Right lobe of liver (tissue), 6 donors: ENCODE measurements around the gene OR12D2. TPM values are rescaled to one million over a fixed set of nuclear protein-coding genes. Genes with fewer than 3 reads are reported as not detected.
"Not testable (repeated sequence)": the region's sequence is repeated elsewhere in the genome, so short reads cannot be mapped to it uniquely, and the experiment has no call there.

Experiments
- ATAC-seq, 4 donors: fragments of 200-7000 bp; cut with Tn5 transposase; one replicate each; pipeline ENCODE4 v1.9.1; 2020; ENCODE audit warnings: mild to moderate bottlenecking in 4 of 4, moderate library complexity in 4 of 4
- DNase-seq, 3 donors: peaks; one replicate each; pipeline ENCODE4 v3.0.0-alpha.2; 2020
- H3K27ac ChIP-seq, 3 donors: fragments of 200-600 bp; one replicate each; pipeline ENCODE4 v1.8.0; 2022
- H3K27me3 ChIP-seq, 2 donors: fragments of 200-600 bp; one replicate each; pipeline ENCODE4 v1.8.0; 2022
- H3K36me3 ChIP-seq, 4 donors: fragments of 200-600 bp; sonication (generic) in 1 of 4; one replicate each; pipeline versions ENCODE4 v1.5.1 to v1.8.0; 2017 to 2022; ENCODE audit warnings: control low read depth in 1 of 4
- H3K4me1 ChIP-seq, 4 donors: fragments of 200-600 bp; sonication (generic) in 1 of 4; one replicate each; pipeline versions ENCODE4 v1.5.1 to v1.8.0; 2017 to 2022; ENCODE audit warnings: control low read depth in 1 of 4
- H3K4me3 ChIP-seq, 3 donors: fragments of 200-600 bp; one replicate each; pipeline ENCODE4 v1.8.0; 2022
- H3K9me3 ChIP-seq, 4 donors: fragments of 200-600 bp; sonication (generic) in 1 of 4; one replicate each; pipeline versions ENCODE4 v1.5.1 to v1.8.0; 2017 to 2022; ENCODE audit warnings: control low read depth in 1 of 4
- POLR2A ChIP-seq: fragments of 450-650 bp; IDR thresholded peaks from one replicate; pipeline ENCODE4 v1.6.1; 2017; ENCODE audit warnings: antibody characterized with exemption, mild to moderate bottlenecking
- WGBS: methylation state at CpG from one replicate; pipeline ENCODE4 v1.1.6; 2018; ENCODE audit warnings: low coverage, low lambda C conversion rate; ENCODE audit not compliant: insufficient coverage; ENCODE audit errors: missing lambda C conversion rate; 5-methylcytosine and 5-hydroxymethylcytosine counted together
- intact Hi-C, 2 donors: fragments of 100-400 bp; cut with DNase I; formaldehyde crosslinking; loops; one replicate each; pipeline versions ENCODE4 v1.11.2 to v1.14.1; 2022
- total RNA-seq, 6 experiments: library from RNA; depleted of rRNA in 2 of 6; stranded (reverse); fragments of >200 nt in 2 of 6; fragmentation: NEBNext Ultra II Directional in 3 of 6; extraction: Animal tissue kit (Norgen Biotek cat#: 25700) in 3 of 6; gene quantifications; one replicate each; pipeline versions ENCODE4 v1.1.0 to v1.2.4, GENCODE V29; 2016 to 2023
- TF ChIP-seq, protein P1 (sequence below), 4 donors: fragments of 200-600 bp in 3 of 4; fragments of 450-650 bp in 1 of 4; IDR thresholded peaks; one replicate each; pipeline versions ENCODE4 v1.5.1 to v1.8.0; 2016 to 2022; ENCODE audit warnings: antibody characterized with exemption in 4 of 4, mild to moderate bottlenecking in 2 of 4
- donor health status: DM: no; HTN: yes; CAD: no.
- donor health status: DM: no; HTN: no; CAD: no.
- donor health status: DM: no; HTN: no; CAD: no.
- donor health status: DM: no; HTN: yes; CAD: no.
- donor health status: DM: no; HTN: yes; CAD: no.

Gene OR12D2
- total RNA-seq, 6 experiments from 2014 or later = not detected

DNA sequence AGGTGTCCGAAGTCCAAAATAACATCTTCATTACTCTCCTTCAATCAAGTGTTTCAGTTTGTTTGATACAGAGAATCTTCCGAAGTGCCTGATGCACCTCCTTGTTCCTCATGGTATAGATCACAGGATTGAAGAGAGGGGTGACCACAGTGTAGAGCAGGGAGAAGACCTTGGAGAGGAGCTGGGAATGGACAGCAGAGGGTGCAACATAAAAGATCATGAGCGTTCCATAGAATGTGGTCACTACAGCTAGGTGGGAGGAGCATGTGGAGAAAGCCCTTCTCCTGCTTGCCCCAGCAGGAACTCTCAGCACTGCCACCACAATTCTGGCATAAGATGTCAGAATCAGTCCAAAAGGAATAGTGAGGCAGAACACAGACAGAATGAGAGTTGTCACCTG is 31.2 kb downstream of the OR12D2 start:
- Histone ChIP-seq H3K4me1 (no peaks in the 10 kb centered on the region), H3K27me3 (no peaks in the 10 kb centered on the region), H3K36me3 (no peaks in the 10 kb centered on the region), H3K4me3 (no peak overlapping the region), H3K9me3 (no peaks in the 10 kb centered on the region), H3K27ac (no peak overlapping the region)
- DNase-seq (no peak), ATAC-seq (peak in 1 of 4 donors; percentile 57)
- WGBS = 85% methylated on average over 2 of the region's 3 CpGs
- TF ChIP-seq, protein P1, sequence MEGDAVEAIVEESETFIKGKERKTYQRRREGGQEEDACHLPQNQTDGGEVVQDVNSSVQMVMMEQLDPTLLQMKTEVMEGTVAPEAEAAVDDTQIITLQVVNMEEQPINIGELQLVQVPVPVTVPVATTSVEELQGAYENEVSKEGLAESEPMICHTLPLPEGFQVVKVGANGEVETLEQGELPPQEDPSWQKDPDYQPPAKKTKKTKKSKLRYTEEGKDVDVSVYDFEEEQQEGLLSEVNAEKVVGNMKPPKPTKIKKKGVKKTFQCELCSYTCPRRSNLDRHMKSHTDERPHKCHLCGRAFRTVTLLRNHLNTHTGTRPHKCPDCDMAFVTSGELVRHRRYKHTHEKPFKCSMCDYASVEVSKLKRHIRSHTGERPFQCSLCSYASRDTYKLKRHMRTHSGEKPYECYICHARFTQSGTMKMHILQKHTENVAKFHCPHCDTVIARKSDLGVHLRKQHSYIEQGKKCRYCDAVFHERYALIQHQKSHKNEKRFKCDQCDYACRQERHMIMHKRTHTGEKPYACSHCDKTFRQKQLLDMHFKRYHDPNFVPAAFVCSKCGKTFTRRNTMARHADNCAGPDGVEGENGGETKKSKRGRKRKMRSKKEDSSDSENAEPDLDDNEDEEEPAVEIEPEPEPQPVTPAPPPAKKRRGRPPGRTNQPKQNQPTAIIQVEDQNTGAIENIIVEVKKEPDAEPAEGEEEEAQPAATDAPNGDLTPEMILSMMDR (IDR thresholded peaks at IDR 0.05) = no peak
- no peak for TF ChIP-seq POLR2A
- intact Hi-C loops = no loop called here

DNA sequence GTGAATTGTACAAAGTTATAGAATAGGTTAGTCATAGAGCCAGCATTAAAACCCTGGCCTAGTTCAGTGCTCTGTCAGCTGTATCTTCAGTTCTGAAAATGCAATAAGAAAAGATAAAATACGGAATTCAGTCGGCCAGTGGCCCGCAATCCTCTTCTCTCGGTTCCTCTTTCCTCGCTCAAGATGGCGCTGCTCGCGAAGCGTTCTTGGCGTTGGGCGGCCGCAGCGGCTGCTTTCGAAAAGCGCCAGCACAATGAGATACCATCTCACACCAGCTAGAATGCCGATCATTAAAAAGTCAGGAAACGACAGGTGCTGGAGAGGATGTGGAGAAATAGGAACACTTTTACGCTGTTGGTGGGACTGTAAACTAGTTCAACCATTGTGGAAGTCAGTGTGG is 41.3 kb downstream of the OR12D2 start:
- intact Hi-C loops, H3K4me3 ChIP-seq: not testable (repeated sequence)

DNA sequence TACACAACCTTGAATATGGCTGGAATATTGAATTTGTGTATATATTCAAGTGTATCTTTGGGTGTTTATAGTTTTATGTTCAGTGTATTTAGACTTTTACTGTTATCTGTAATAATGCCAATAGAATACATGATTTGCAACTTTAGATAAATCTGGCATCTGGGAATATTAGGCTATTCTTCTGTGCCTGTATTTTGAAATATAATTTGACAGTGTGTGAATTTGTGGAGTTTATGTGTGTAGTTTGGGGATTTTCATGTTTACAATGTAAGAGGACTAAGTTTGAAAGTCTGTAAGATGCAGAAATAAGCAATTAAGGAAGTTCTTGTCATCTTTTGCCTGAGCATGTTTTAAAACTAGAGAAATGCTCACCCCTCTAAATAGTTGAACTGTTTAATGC is 43.6 kb downstream of the OR12D2 start, which contains the start of gene OR10C1:
OR10C1 (plus strand) TSS at position 301 of the 400 bp plus-strand sequence. CDS start 710 bp downstream, outside the sequence.
- no peaks in the 10 kb centered on the region for H3K36me3 ChIP-seq
- intact Hi-C loops = no loop called here
- DNase-seq = no peak
- H3K4me1 ChIP-seq = no peaks in the 10 kb centered on the region
- no peak for TF ChIP-seq POLR2A
- TF ChIP-seq, protein P1 (IDR thresholded peaks at IDR 0.05) = no peak
- H3K27me3 ChIP-seq = no peaks in the 10 kb centered on the region
- H3K4me3 ChIP-seq = no peak within 1 kb of the TSS
- H3K27ac ChIP-seq = no peak within 1 kb of the TSS
- no peaks in the 10 kb centered on the region for H3K9me3 ChIP-seq
- no peak for ATAC-seq

More for the DNA sequence above, 41.3 kb downstream of the OR12D2 start:
- not testable (repeated sequence) for H3K27me3 ChIP-seq, H3K4me1 ChIP-seq, DNase-seq, ATAC-seq, H3K36me3 ChIP-seq, H3K9me3 ChIP-seq, H3K27ac ChIP-seq
- WGBS = 53% methylated on average over 16 of the region's 18 CpGs

DNA sequence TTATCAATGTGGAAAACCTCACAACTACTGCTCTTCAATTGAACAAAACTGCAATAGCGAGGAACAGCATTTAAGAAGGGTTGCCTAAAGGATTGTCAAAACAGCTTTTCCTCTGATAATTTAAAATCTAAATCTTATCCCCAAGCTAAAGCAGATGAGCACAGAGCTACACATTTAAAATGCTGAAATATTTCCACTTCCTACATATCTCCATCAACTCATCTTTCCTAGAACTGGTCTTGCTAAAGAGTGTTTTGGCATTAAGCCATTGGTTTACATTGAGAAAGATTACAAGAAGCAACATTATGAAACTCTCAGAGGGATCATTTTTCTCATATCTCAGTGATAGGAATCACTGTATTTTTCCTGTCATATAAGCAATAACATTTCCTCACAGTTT is 47.3 kb downstream of the OR12D2 start:
- H3K4me1 ChIP-seq = no peaks in the 10 kb centered on the region
- intact Hi-C loops = no loop called here
- H3K9me3 ChIP-seq = no peaks in the 10 kb centered on the region
- no peak overlapping the region for H3K4me3 ChIP-seq
- 71% methylated on average over 1 of the region's 1 CpG for WGBS
- H3K27me3 ChIP-seq = no peaks in the 10 kb centered on the region
- H3K27ac ChIP-seq = no peak overlapping the region
- DNase-seq (no peak), ATAC-seq (no peak)
- TF ChIP-seq, protein P1 (IDR thresholded peaks at IDR 0.05) = no peak
- TF ChIP-seq POLR2A = no peak
- H3K36me3 ChIP-seq = no peaks in the 10 kb centered on the region

DNA sequence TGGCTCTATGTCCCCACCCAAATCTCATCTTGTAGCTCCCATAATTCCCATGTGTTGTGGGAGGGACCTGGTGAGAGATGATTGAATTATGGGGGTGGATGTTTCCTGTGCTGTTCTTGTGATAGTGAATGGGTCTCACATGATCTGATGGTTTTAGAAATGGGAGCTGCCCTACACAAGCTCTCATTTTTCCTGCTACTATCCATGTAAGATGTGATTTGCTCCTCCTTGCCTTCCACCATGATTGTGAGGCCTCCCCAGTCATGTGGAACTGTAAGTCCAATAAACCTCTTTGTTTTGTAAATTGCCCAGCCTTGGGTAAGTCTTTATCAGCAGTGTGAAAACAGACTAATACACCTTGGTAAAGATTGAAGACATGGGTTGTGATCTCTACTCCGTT is 48.6 kb downstream of the OR12D2 start:
- H3K27me3 ChIP-seq, H3K36me3 ChIP-seq, DNase-seq, H3K9me3 ChIP-seq, ATAC-seq, intact Hi-C loops, H3K4me1 ChIP-seq, H3K4me3 ChIP-seq, H3K27ac ChIP-seq: not testable (repeated sequence)
- 33% methylated on average over 1 of the region's 1 CpG for WGBS

Other genes starting within 250 kb of the OR12D2 start
- gene OR2J2, start 224.7 kb upstream of the OR12D2 start, total RNA-seq = not detected
- not detected for gene OR14J1, start 93.9 kb upstream of the OR12D2 start, total RNA-seq
- not detected for gene OR5V1, start 26.8 kb upstream of the OR12D2 start, total RNA-seq
- gene OR12D3, start 20.3 kb upstream of the OR12D2 start, total RNA-seq = not detected
- not detected for gene OR12D1, start 19.3 kb downstream of the OR12D2 start, total RNA-seq
- not detected for gene OR10C1, start 43.7 kb downstream of the OR12D2 start, total RNA-seq
- not detected for gene OR11A1, start 61.4 kb downstream of the OR12D2 start, total RNA-seq
- not detected for gene OR2H1, start 61.5 kb downstream of the OR12D2 start, total RNA-seq
- gene MAS1L, start 92.3 kb downstream of the OR12D2 start, total RNA-seq = not detected
- 100 to 1,000 TPM in 1 of 6 experiments, 10 to 100 TPM in 3, 1 to 10 TPM in 2; 2.2 to 189 (median 37.1) TPM for gene UBD, start 164.1 kb downstream of the OR12D2 start, total RNA-seq
- gene OR2H2, start 189.5 kb downstream of the OR12D2 start, total RNA-seq = not detected
- 1 to 10 TPM; 2.4 to 5.6 (median 4.9) TPM for gene GABBR1, start 237.6 kb downstream of the OR12D2 start, total RNA-seq